Suprapubic skin (tissue), 4 donors: ENCODE data around the gene MCMBP. TPM values are rescaled to one million over a fixed set of nuclear protein-coding genes. Genes with fewer than 3 reads are reported as not detected.
"Not testable (repeated sequence)": the region's sequence is repeated elsewhere in the genome, so short reads cannot be mapped to it uniquely, and the experiment has no call there.

Experiments used
- DNase-seq, 2 donors: peaks; one replicate each; pipeline ENCODE4 v3.0.0-alpha.2; 2019; ENCODE audit warnings: low spot score in 2 of 2
- H3K27ac ChIP-seq: fragments of 200-600 bp; sonication (generic); one replicate; pipeline ENCODE4 v1.5.1; 2019
- H3K27me3 ChIP-seq: fragments of 200-600 bp; sonication (generic); one replicate; pipeline ENCODE4 v1.5.1; 2019
- H3K36me3 ChIP-seq: fragments of 200-600 bp; sonication (generic); one replicate; pipeline ENCODE4 v1.5.1; 2019
- H3K4me1 ChIP-seq: fragments of 200-600 bp; sonication (generic); one replicate; pipeline ENCODE4 v1.5.1; 2019
- H3K4me3 ChIP-seq: fragments of 200-600 bp; sonication (generic); one replicate; pipeline ENCODE4 v1.5.1; 2019; ENCODE audit warnings: mild to moderate bottlenecking
- H3K9me3 ChIP-seq: fragments of 200-600 bp; sonication (generic); one replicate; pipeline ENCODE4 v1.5.1; 2019
- EP300 ChIP-seq: sonication (generic); formaldehyde crosslinking; IDR thresholded peaks from one replicate; pipeline ENCODE4 v1.6.1; 2017; ENCODE audit warnings: antibody characterized with exemption
- POLR2A ChIP-seq, 2 donors: fragments of 450-650 bp; IDR thresholded peaks; one replicate each; pipeline ENCODE4 v1.6.1; 2017; ENCODE audit warnings: antibody characterized with exemption in 2 of 2, mild to moderate bottlenecking in 2 of 2, moderate library complexity in 2 of 2
- POLR2AphosphoS5 ChIP-seq, 3 donors: sonication (generic); formaldehyde crosslinking; IDR thresholded peaks; one replicate each; pipeline ENCODE4 v1.6.1; 2017; ENCODE audit warnings: antibody characterized with exemption in 3 of 3
- WGBS: methylation state at CpG from one replicate; pipeline ENCODE4 v1.1.5; 2018; 5-methylcytosine and 5-hydroxymethylcytosine counted together
- total RNA-seq, 4 donors: library from RNA; depleted of rRNA; stranded (reverse); fragments of >200 nt; gene quantifications; one replicate each; pipeline ENCODE4 v1.1.0, GENCODE V29; 2016
- TF ChIP-seq, protein P1 (sequence below), 2 donors: fragments of 200-600 bp in 1 of 2; fragments of 450-650 bp in 1 of 2; sonication (generic) in 1 of 2; IDR thresholded peaks; one replicate each; pipeline ENCODE4 v1.5.1; 2016 to 2019; ENCODE audit warnings: antibody characterized with exemption in 2 of 2, mild to moderate bottlenecking in 1 of 2, moderate library complexity in 1 of 2

MCMBP gene
- total RNA-seq, 4 donors from 2014 or later: 38.1 to 57.3 (median 55.4) TPM

DNA sequence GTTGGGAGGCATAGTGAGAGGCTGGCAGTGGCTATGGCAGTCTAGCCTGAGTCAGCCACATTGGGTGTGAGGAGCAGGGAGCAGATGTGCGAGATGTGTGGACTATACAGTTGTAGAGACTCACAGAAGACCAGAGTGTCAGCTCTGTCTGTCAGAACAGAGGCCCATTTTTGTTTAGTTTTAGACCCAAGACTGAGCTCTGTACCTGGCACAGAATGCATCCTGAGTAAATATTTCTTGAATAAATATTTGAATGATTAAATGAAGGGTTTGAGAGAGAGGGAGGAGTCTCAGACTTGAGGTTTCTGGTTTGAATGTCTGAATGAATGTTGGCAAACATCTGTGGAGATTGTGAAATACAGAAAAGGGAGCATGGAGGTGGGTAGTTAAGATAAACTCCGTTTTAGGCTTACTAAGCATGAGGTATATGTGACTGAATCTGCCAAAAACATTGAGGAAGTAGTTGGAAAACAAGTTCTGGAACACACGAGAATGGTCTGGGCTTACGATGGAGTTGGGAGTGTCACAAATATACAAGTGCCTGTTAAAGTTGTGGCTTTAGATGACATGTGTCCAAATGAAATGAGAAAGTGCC lies 23.5 kb upstream of the MCMBP start:
- Histone ChIP-seq H3K4me1 (peaks cover 67% of the 10 kb centered on the region), H3K4me3 (no peak overlapping the region), H3K9me3 (no peaks in the 10 kb centered on the region), H3K36me3 (peaks cover 17% of the 10 kb centered on the region), H3K27ac (peak overlapping the region; percentile 35), H3K27me3 (no peaks in the 10 kb centered on the region)
- WGBS: 21% methylated on average over 4 of the region's 4 CpGs
- DNase-seq: no peak
- no peak for TF ChIP-seq EP300
- TF ChIP-seq, protein P1, sequence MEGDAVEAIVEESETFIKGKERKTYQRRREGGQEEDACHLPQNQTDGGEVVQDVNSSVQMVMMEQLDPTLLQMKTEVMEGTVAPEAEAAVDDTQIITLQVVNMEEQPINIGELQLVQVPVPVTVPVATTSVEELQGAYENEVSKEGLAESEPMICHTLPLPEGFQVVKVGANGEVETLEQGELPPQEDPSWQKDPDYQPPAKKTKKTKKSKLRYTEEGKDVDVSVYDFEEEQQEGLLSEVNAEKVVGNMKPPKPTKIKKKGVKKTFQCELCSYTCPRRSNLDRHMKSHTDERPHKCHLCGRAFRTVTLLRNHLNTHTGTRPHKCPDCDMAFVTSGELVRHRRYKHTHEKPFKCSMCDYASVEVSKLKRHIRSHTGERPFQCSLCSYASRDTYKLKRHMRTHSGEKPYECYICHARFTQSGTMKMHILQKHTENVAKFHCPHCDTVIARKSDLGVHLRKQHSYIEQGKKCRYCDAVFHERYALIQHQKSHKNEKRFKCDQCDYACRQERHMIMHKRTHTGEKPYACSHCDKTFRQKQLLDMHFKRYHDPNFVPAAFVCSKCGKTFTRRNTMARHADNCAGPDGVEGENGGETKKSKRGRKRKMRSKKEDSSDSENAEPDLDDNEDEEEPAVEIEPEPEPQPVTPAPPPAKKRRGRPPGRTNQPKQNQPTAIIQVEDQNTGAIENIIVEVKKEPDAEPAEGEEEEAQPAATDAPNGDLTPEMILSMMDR (IDR thresholded peaks at IDR 0.05): no peak
- no peak for TF ChIP-seq POLR2AphosphoS5 (IDR thresholded peaks at IDR 0.05)
- TF ChIP-seq POLR2A (IDR thresholded peaks at IDR 0.05): no peak

DNA sequence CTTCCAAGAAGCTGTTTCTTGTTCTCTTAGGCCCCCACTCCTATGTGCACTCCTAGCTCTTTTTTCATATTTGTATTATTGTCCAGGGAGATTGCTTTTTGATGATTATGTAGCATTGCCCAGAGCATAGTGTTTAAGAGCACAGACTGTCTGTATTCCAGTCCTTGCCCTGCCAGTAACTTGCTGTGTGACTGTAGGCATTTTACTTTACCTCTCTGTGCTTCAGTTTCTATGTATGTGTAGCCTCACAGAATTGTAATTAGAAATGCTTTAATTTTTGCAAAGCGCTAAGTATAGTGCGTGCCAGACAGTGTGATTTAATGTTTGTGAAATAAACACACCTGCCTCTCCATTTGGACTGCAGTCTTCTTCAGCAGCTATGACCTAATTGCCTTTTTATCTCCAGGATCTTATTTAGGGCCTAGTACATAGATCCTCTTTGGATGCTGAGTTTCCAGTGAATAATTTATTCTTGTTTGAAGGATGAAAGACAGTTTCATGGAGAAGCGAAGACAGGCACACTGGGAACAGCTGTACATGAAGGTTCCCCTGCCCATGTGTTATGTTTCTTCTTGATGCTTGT lies 21.3 kb upstream of the MCMBP start:
- Histone ChIP-seq H3K4me3 (peak overlapping the region; percentile 75), H3K9me3 (no peaks in the 10 kb centered on the region), H3K36me3 (peaks cover 13% of the 10 kb centered on the region), H3K4me1 (peaks cover 56% of the 10 kb centered on the region), H3K27ac (no peak overlapping the region), H3K27me3 (no peaks in the 10 kb centered on the region)
- DNase-seq: no peak
- TF ChIP-seq, protein P1 (IDR thresholded peaks at IDR 0.05): no peak
- TF ChIP-seq POLR2AphosphoS5 (IDR thresholded peaks at IDR 0.05): no peak
- TF ChIP-seq POLR2A (IDR thresholded peaks at IDR 0.05): no peak
- TF ChIP-seq EP300: no peak
- WGBS: 67% methylated on average over 3 of the region's 3 CpGs

DNA sequence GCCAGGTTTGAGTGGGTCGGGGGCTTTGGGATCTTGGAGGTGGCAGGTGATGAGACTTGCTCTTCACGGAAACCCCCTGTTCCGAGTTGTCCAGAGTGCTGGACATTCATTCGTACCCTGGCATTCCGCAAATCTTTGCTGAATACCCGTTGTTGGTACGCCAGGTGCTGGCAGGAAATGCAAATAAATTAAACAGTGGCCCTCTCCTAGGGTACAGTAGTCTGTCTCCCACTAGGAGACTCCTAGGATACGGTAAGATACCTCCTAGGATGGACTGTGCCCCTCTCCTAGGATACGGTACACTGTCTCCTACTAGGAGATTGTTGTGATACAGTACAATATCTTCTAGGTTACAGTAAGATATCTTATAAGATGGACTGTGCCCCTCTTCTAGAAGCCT lies 20.4 kb upstream of the MCMBP start:
- Histone ChIP-seq H3K27ac (peak overlapping the region; percentile 79), H3K4me3 (peak overlapping the region; percentile 75), H3K36me3 (peaks cover 6% of the 10 kb centered on the region), H3K4me1 (peaks cover 51% of the 10 kb centered on the region), H3K9me3 (no peaks in the 10 kb centered on the region), H3K27me3 (no peaks in the 10 kb centered on the region)
- no peak for TF ChIP-seq POLR2A (IDR thresholded peaks at IDR 0.05)
- no peak for TF ChIP-seq EP300
- no peak for TF ChIP-seq POLR2AphosphoS5 (IDR thresholded peaks at IDR 0.05)
- TF ChIP-seq, protein P1 (IDR thresholded peaks at IDR 0.05): no peak
- WGBS: 4% methylated on average over 5 of the region's 9 CpGs
- DNase-seq: no peak

DNA sequence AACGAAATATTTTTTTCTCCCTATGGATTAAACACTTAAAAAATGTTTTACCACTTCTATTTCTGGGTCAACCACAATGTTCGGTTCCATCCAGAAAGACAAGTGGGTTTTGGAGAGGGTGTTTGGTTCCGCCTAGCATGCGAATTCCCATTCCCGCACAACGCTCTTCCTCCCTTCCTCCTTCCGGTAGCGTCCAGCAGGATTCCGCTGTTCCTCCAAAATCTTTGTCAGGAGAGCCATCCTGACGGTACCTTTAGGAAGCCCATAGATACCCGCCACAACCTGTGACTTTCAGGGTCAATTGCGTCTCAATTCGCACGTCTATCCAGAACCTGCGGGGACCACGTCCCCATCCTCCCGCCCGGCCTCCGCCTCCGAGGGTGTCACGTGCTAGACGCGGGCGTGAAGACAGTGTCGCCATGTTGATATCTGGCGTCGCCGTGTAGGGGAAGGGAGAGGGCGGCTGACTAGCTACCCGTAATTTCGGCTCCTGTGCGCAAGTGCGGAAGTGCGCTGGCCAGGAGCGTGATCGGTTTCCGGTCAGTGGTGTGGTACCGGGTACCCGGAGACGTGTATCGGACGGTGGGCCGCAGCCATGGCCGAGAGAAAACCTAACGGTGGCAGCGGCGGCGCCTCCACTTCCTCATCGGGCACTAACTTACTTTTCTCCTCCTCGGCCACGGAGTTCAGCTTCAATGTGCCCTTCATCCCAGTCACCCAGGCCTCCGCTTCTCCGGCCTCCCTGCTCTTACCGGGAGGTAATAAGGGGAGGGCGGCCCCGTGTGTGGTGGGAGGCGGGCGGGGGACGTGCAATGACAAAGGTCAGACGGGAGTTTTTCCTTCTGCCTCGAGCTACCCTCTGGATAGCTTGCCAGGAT lies 19.8 kb upstream of the MCMBP start, which contains the start of gene SEC23IP:
Gene SEC23IP (plus strand): TSS at position 543 of the 878 bp plus-strand sequence. CDS start 53 bp downstream, at position 596.
- WGBS: under 1% methylated on average over 48 of the region's 61 CpGs
- no peaks in the 10 kb centered on the region for H3K27me3 ChIP-seq
- peak; percentile 97 to 98 for DNase-seq
- H3K27ac ChIP-seq: peak within 1 kb of the TSS; percentile 79
- H3K36me3 ChIP-seq: peaks cover 6% of the 10 kb centered on the region
- no peaks in the 10 kb centered on the region for H3K9me3 ChIP-seq
- H3K4me1 ChIP-seq: peaks cover 50% of the 10 kb centered on the region
- TF ChIP-seq EP300 (no peak), POLR2AphosphoS5 (IDR thresholded peaks at IDR 0.05) (peak; percentile 50 to 94 (median 79)), POLR2A (IDR thresholded peaks at IDR 0.05) (peak in 1 of 2 donors; percentile 74)
- TF ChIP-seq, protein P1 (IDR thresholded peaks at IDR 0.05): no peak
- peak within 1 kb of the TSS; percentile 75 for H3K4me3 ChIP-seq

DNA sequence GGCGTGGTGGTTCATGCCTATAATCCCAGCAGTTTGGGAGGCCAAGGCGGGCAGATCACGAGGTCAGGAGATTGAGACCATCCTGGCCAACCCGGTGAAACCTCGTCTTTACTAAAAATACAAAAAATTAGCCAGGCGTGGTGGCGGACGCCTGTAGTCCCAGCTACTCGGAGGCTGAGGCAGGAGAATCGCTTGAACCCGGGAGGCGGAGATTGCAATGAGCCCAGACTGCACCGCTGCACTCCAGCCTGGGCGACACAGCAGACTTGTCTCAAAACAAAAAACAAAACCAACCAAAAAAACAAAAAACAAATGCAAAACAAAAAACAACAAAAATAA lies 19.2 kb upstream of the MCMBP start:
- H3K9me3 ChIP-seq, H3K27me3 ChIP-seq, DNase-seq, H3K36me3 ChIP-seq: not testable (repeated sequence)
- H3K27ac ChIP-seq: peak overlapping the region; percentile 79
- H3K4me3 ChIP-seq: peak overlapping the region; percentile 75
- 40% methylated on average over 14 of the region's 14 CpGs for WGBS
- peaks cover 44% of the 10 kb centered on the region for H3K4me1 ChIP-seq

DNA sequence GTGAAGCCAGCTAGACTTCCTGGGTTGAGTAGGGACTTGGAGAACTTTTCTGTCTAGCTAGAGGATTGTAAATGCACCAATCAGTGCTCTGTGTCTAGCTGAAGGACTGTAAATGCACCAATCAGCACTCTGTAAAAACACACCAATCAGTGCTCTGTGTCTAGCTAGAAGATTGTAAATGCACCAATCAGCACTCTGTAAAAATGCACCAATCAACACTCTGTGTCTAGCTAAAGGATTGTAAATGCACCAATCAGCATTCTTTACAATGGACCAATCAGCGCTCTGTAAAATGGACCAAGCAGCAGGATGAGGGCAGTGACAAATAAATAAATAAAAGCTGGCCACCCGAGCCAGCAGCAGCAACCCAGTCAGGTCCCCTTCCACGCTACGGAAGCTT lies 17.7 kb upstream of the MCMBP start:
- peaks cover 28% of the 10 kb centered on the region for H3K4me1 ChIP-seq
- not testable (repeated sequence) for DNase-seq, H3K27ac ChIP-seq, H3K9me3 ChIP-seq, H3K27me3 ChIP-seq, H3K4me3 ChIP-seq, H3K36me3 ChIP-seq
- WGBS: 74% methylated on average over 4 of the region's 4 CpGs

DNA sequence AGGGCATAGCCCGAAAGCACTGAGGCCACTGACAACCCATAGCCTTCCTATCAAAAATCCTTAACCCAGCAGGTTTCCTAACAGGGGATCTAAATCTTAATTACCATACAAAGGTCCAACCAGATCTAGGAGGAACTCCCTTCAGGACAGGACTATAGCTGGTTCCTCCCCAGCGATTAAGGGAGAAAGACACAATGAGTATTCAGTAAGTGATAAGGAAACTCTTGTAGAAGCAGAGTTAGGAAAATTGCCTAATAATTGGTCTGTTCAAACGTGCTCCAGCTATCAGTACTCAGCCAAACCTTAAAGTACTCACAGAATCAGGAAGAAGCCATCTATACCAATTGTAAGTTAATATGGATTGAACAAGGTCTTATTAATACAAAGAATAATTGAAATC lies 16.6 kb upstream of the MCMBP start:
- not testable (repeated sequence) for DNase-seq, H3K27me3 ChIP-seq, H3K36me3 ChIP-seq, H3K4me3 ChIP-seq, H3K27ac ChIP-seq, H3K9me3 ChIP-seq
- 67% methylated on average over 3 of the region's 3 CpGs for WGBS
- H3K4me1 ChIP-seq: peaks cover 20% of the 10 kb centered on the region

DNA sequence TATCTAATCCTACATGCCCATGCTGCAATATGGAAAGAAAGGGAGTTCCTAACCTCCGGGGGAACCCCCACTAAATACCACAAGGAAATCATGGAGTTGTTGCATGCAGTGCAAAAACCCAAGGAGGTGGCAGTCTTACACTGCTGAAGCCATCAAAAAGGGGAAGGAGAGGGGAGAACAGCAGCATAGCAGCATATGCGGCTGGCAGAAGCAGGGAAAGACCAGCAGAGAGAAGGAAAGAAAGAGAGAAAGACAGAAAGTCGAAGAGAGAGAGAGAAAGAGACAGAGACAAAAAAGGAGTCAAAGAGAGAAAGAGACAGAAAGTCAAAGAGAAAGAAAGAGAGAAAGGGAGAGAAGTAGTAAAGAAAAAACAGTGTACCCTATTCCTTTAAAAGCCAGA lies 16.1 kb upstream of the MCMBP start:
- 66% methylated on average over 3 of the region's 3 CpGs for WGBS
- not testable (repeated sequence) for H3K27ac ChIP-seq, H3K4me3 ChIP-seq, H3K9me3 ChIP-seq, H3K36me3 ChIP-seq, DNase-seq, H3K27me3 ChIP-seq
- H3K4me1 ChIP-seq: peaks cover 15% of the 10 kb centered on the region

DNA sequence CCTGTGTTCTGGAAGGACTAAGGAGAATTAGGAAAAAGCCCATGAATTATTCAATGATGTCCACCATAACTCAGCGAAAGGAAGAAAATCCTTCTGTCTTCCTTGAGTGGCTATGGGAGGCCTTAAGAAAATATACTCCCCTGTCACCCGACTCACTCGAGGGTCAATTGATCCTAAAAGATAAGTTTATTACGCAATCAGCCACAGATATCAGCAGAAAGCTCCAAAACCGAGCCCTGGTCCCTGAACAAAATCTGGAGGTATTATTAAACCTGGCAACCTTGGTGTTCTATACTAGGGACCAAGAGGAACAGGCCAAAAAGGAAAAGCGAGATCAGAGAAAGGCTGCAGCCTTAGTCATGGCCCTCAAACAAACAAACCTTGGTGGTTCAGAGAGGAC lies 13.4 kb upstream of the MCMBP start:
- H3K27me3 ChIP-seq, H3K4me1 ChIP-seq, H3K36me3 ChIP-seq, DNase-seq, H3K9me3 ChIP-seq, H3K27ac ChIP-seq, H3K4me3 ChIP-seq: not testable (repeated sequence)
- WGBS: 91% methylated on average over 6 of the region's 6 CpGs
